PC-3 (cell line): Measurements from ENCODE around the gene EBP.

Experiments
- CTCF ChIP-seq: fragments of 300-600 bp; sonication (generic); conservative IDR thresholded peaks from 2 replicates; pipeline ENCODE4 v1.5.1; 2017; ENCODE audit warnings: antibody characterized with exemption, low read depth, mild to moderate bottlenecking, low read length
- EZH2 ChIP-seq: fragments of 300-600 bp; sonication (generic); IDR thresholded peaks from one replicate; pipeline ENCODE4 v1.6.1; 2017; ENCODE audit warnings: antibody characterized with exemption, mild to moderate bottlenecking, low read length; ENCODE audit not compliant: unreplicated experiment
- EZH2phosphoT487 ChIP-seq: fragments of 300-600 bp; sonication (generic); IDR thresholded peaks from 2 replicates; pipeline ENCODE4 v1.6.1; 2018; ENCODE audit warnings: mild to moderate bottlenecking, antibody characterized with exemption, low read length, borderline replicate concordance

- no peak for TF ChIP-seq EZH2
- TF ChIP-seq CTCF, result no peak
- no peak for TF ChIP-seq EZH2phosphoT487
Measured at GRCh38 chrX:48514126-48514806, 7.3 kb upstream of the EBP start.
